Measurements from ENCODE around the gene RPL11. TPM values are rescaled to one million over a fixed set of nuclear protein-coding genes. Genes with fewer than 3 reads are reported as not detected.
"Not testable (repeated sequence)": the region's sequence is repeated elsewhere in the genome, so short reads cannot be mapped to it uniquely, and the experiment has no call there.

The RPL11 gene
- total and polyA plus RNA-seq, 4 donors = 270 to 816 (median 501) TPM

GRCh38 chr1:23648576-23648975, 43.0 kb upstream of the RPL11 start:
- TF ChIP-seq ATF3 (IDR thresholded peaks at IDR 0.05) = no peak
- no peak for TF ChIP-seq ZBTB33 (IDR thresholded peaks at IDR 0.05)
- TF ChIP-seq HNF4G (IDR thresholded peaks at IDR 0.05) = no peak
- TF ChIP-seq HNF4A (conservative IDR thresholded peaks at IDR 0.05) = no peak
- TF ChIP-seq TAF1 (conservative IDR thresholded peaks at IDR 0.05) = no peak
- TF ChIP-seq FOXA1 (IDR thresholded peaks at IDR 0.05) = no peak
- no peak for TF ChIP-seq CTCF (IDR thresholded peaks at IDR 0.05; ENCODE audit: low read depth, low read length, missing input control)
- TF ChIP-seq YY1 (IDR thresholded peaks at IDR 0.05) = no peak
- no peak for TF ChIP-seq REST (IDR thresholded peaks at IDR 0.05)
- TF ChIP-seq JUND (IDR thresholded peaks at IDR 0.05) = no peak
- no peak for TF ChIP-seq GABPA (IDR thresholded peaks at IDR 0.05 in 1 of 2, conservative IDR thresholded peaks at IDR 0.05 in 1 of 2)
- TF ChIP-seq FOXA2 (IDR thresholded peaks at IDR 0.05) = no peak
- no peak for TF ChIP-seq EGR1 (IDR thresholded peaks at IDR 0.05; ENCODE audit: low read depth in 2 of 2)
- TF ChIP-seq RXRA (IDR thresholded peaks at IDR 0.05) = no peak
- TF ChIP-seq MAX (IDR thresholded peaks at IDR 0.05) = no peak
- TF ChIP-seq SP1 (IDR thresholded peaks at IDR 0.05) = no peak
- no peaks in the 10 kb centered on the region for H3K27me3 ChIP-seq (ENCODE audit: control insufficient read depth in 4 of 4, insufficient read depth in 4 of 4, low read length in 3 of 4)
- H3K9ac ChIP-seq (ENCODE audit: low read depth in 1 of 2, low read length in 2 of 2) = no peak overlapping the region
- H3K4me3 ChIP-seq (ENCODE audit: low read depth in 1 of 3, low read length in 3 of 3) = no peak overlapping the region
- H3K9me3 ChIP-seq (ENCODE audit: control insufficient read depth in 4 of 4, low read length in 3 of 4) = no peaks in the 10 kb centered on the region
- no peak for DNase-seq (ENCODE audit: low spot score)
- H3K36me3 ChIP-seq (ENCODE audit: control insufficient read depth in 4 of 4, insufficient read depth in 3 of 4, low read depth in 1 of 4, low read length in 3 of 4) = no peaks in the 10 kb centered on the region
- 97% methylated on average over 6 of the region's 6 CpGs for WGBS
- H3K4me1 ChIP-seq (ENCODE audit: control insufficient read depth in 4 of 4, insufficient read depth in 4 of 4, low read length in 3 of 4) = peaks cover 0 to 2% (median 0%) of the 10 kb centered on the region in 4 donors
- no peak overlapping the region for H3K27ac ChIP-seq (ENCODE audit: low read depth in 1 of 2, low read length in 2 of 2)

- DNase-seq (ENCODE audit: low spot score); H3K36me3 ChIP-seq (ENCODE audit: control insufficient read depth in 4 of 4, insufficient read depth in 3 of 4, low read depth in 1 of 4, low read length in 3 of 4); H3K9ac ChIP-seq (ENCODE audit: low read depth in 1 of 2, low read length in 2 of 2); H3K4me3 ChIP-seq (ENCODE audit: low read depth in 1 of 3, low read length in 3 of 3); H3K27ac ChIP-seq (ENCODE audit: low read depth in 1 of 2, low read length in 2 of 2); H3K4me1 ChIP-seq (ENCODE audit: control insufficient read depth in 4 of 4, insufficient read depth in 4 of 4, low read length in 3 of 4); H3K27me3 ChIP-seq (ENCODE audit: control insufficient read depth in 4 of 4, insufficient read depth in 4 of 4, low read length in 3 of 4); H3K9me3 ChIP-seq (ENCODE audit: control insufficient read depth in 4 of 4, low read length in 3 of 4): not testable (repeated sequence)
- 92% methylated on average over 11 of the region's 11 CpGs for WGBS
These were observed 42.4 kb upstream of the RPL11 start for GRCh38 chr1:23649157-23649556.
